Activated T-helper 1 cell treated with anti-CD3 and anti-CD28 coated beads, Interleukin-12 subunit alpha, Interleukin-12 subunit beta, Interleukin-2, Interleukin-4 antibody, amounts not matched to agents 30 ng/mL and 10 ng/mL and 1 ng/mL, durations not matched to agents 14 hours and 24 hours and 36 hours (primary cell): Measurements from ENCODE around the gene RNF114. TPM values are rescaled to one million over a fixed set of nuclear protein-coding genes. Genes with fewer than 3 reads are reported as not detected.
A peak's percentile ranks its signal among the peaks of the same experiment; 100 is the strongest.
"Not testable (repeated sequence)": the region's sequence is repeated elsewhere in the genome, so short reads cannot be mapped to it uniquely, and the experiment has no call there.

Experiments used
- DNase-seq: peaks from one replicate; pipeline ENCODE4 v3.0.0; 2021; ENCODE audit warnings: low spot score
- H3K27ac Mint-ChIP-seq: one replicate; pipeline ENCODE4 v1.8.0; 2021; ENCODE audit warnings: mild to moderate bottlenecking, mixed read lengths
- H3K27me3 Mint-ChIP-seq: one replicate; pipeline ENCODE4 v1.8.0; 2022; ENCODE audit warnings: mild to moderate bottlenecking, moderate library complexity, mixed read lengths; ENCODE audit not compliant: insufficient read depth
- H3K36me3 Mint-ChIP-seq: one replicate; pipeline ENCODE4 v1.8.0; 2021; ENCODE audit warnings: low read depth, mixed read lengths
- H3K4me1 Mint-ChIP-seq: one replicate; pipeline ENCODE4 v1.8.0; 2021; ENCODE audit warnings: low read depth, mixed read lengths
- H3K4me3 Mint-ChIP-seq: one replicate; pipeline ENCODE4 v1.8.0; 2021; ENCODE audit warnings: mild to moderate bottlenecking, moderate library complexity, mixed read lengths
- H3K9me3 Mint-ChIP-seq: one replicate; pipeline ENCODE4 v1.8.0; 2021; ENCODE audit warnings: mixed read lengths
- intact Hi-C: fragments of 100-400 bp; cut with micrococcal nuclease; formaldehyde crosslinking; loops from one replicate; pipeline ENCODE4 v1.15.1; 2024
- total RNA-seq: library from RNA; stranded (reverse); gene quantifications from 2 replicates; pipeline ENCODE4 v1.2.3, GENCODE V29; 2022

The RNF114 gene
- total RNA-seq, 1 donor from 2014 or later = 58.7 TPM

- Mint-ChIP-seq H3K36me3 (no peaks in the 10 kb centered on the region), H3K4me1 (no peaks in the 10 kb centered on the region), H3K9me3 (no peaks in the 10 kb centered on the region), H3K27me3 (peaks cover 22% of the 10 kb centered on the region), H3K4me3 (no peak overlapping the region), H3K27ac (no peak overlapping the region)
- DNase-seq = no peak
- intact Hi-C loops = no loop called here
Observed at GRCh38 chr20:49995586-49995985, 59.4 kb downstream of the RNF114 start.

GRCh38 chr20:49998478-49999188 is 62.4 kb downstream of the RNF114 start:
- H3K36me3 Mint-ChIP-seq, H3K4me1 Mint-ChIP-seq, intact Hi-C loops, H3K4me3 Mint-ChIP-seq, H3K27ac Mint-ChIP-seq, H3K9me3 Mint-ChIP-seq, DNase-seq: not testable (repeated sequence)
- H3K27me3 Mint-ChIP-seq = peaks cover 10% of the 10 kb centered on the region

GRCh38 chr20:49999329-49999728 is 63.1 kb downstream of the RNF114 start:
- no peak for DNase-seq
- H3K4me3 Mint-ChIP-seq = no peak overlapping the region

GRCh38 chr20:50000548-50001222 is 64.5 kb downstream of the RNF114 start:
- H3K36me3 Mint-ChIP-seq, H3K4me3 Mint-ChIP-seq, H3K9me3 Mint-ChIP-seq, H3K27me3 Mint-ChIP-seq, H3K27ac Mint-ChIP-seq, DNase-seq: not testable (repeated sequence)
- H3K4me1 Mint-ChIP-seq = peaks cover 13% of the 10 kb centered on the region
- intact Hi-C loops = loop anchor here (1.0 kb wide), 1 partner anchor 19 kb away; no protein-coding TSS in a partner anchor

More at GRCh38 chr20:49999329-49999728, 63.1 kb downstream of the RNF114 start:
- Mint-ChIP-seq H3K9me3 (no peaks in the 10 kb centered on the region), H3K36me3 (no peaks in the 10 kb centered on the region), H3K27ac (no peak overlapping the region), H3K4me1 (peaks cover 6% of the 10 kb centered on the region), H3K27me3 (peaks cover 7% of the 10 kb centered on the region)
- intact Hi-C loops = no loop called here

GRCh38 chr20:50001784-50002311 is 65.7 kb downstream of the RNF114 start:
- Mint-ChIP-seq H3K4me3 (no peak overlapping the region), H3K9me3 (no peaks in the 10 kb centered on the region), H3K27me3 (peaks cover 3% of the 10 kb centered on the region), H3K4me1 (peaks cover 16% of the 10 kb centered on the region), H3K36me3 (no peaks in the 10 kb centered on the region), H3K27ac (no peak overlapping the region)
- DNase-seq = no peak
- intact Hi-C loops = no loop called here

- intact Hi-C loops = no loop called here
- Mint-ChIP-seq H3K36me3 (no peaks in the 10 kb centered on the region), H3K4me1 (peaks cover 16% of the 10 kb centered on the region), H3K27me3 (peaks cover 6% of the 10 kb centered on the region), H3K4me3 (no peak overlapping the region), H3K9me3 (no peaks in the 10 kb centered on the region), H3K27ac (peak overlapping the region; percentile 3)
- DNase-seq = no peak
Observed at GRCh38 chr20:50003253-50003656, 67.1 kb downstream of the RNF114 start.

Other genes starting within 250 kb of the RNF114 start
- gene B4GALT5, start 222.5 kb upstream of the RNF114 start, total RNA-seq = 38.9 and 39.3 TPM in 2 replicates
- gene SLC9A8, start 123.6 kb upstream of the RNF114 start, total RNA-seq = 16.2 and 20.8 TPM in 2 replicates
- gene SPATA2, start 20.9 kb upstream of the RNF114 start, total RNA-seq = 9.7 and 10.4 TPM in 2 replicates
- gene SNAI1, start 46.6 kb downstream of the RNF114 start, total RNA-seq = 3.5 and 3.9 TPM in 2 replicates
- gene UBE2V1, start 176.8 kb downstream of the RNF114 start, total RNA-seq = 166 and 170 TPM in 2 replicates
- gene PEDS1, start 217.3 kb downstream of the RNF114 start, total RNA-seq = 30.7 and 33.4 TPM in 2 replicates